Measurements from ENCODE around the gene NCOA5. TPM values are rescaled to one million over a fixed set of nuclear protein-coding genes. Genes with fewer than 3 reads are reported as not detected.
"Not testable (repeated sequence)": the region's sequence is repeated elsewhere in the genome, so short reads cannot be mapped to it uniquely, and the experiment has no call there.

The NCOA5 gene
- total RNA-seq, 1 experiment from 2014 or later: 30.0 TPM

- DNase-seq (ENCODE audit: low read depth): no peak
These were observed 31.6 kb upstream of the NCOA5 start for GRCh38 chr20:46121184-46121930.

- no peak for DNase-seq (ENCODE audit: low read depth)
These were observed 30.4 kb upstream of the NCOA5 start for GRCh38 chr20:46120136-46120535.

- no peak for DNase-seq (ENCODE audit: low read depth)
These were observed 29.8 kb upstream of the NCOA5 start for GRCh38 chr20:46119547-46119946.

GRCh38 chr20:46119028-46119546, 29.3 kb upstream of the NCOA5 start:
- no peak for DNase-seq (ENCODE audit: low read depth)

- no peak for DNase-seq (ENCODE audit: low read depth)
These were observed 28.8 kb upstream of the NCOA5 start for GRCh38 chr20:46118481-46119020.

- DNase-seq (ENCODE audit: low read depth): peak; percentile 52
These were observed 28.1 kb upstream of the NCOA5 start, which contains the start of gene CD40 for GRCh38 chr20:46117704-46118467. CD40 (plus strand) TSS chr20:46118314; CDS start chr20:46118344, 30 bp downstream.

- DNase-seq (ENCODE audit: low read depth): no peak
These were observed 24.7 kb upstream of the NCOA5 start for GRCh38 chr20:46114449-46114848.

- DNase-seq (ENCODE audit: low read depth): no peak
These were observed 23.3 kb upstream of the NCOA5 start for GRCh38 chr20:46113113-46113470.

- DNase-seq (ENCODE audit: low read depth): no peak
These were observed 22.8 kb upstream of the NCOA5 start for GRCh38 chr20:46112430-46113112.

- no peak for DNase-seq (ENCODE audit: low read depth)
These were observed 22.1 kb upstream of the NCOA5 start for GRCh38 chr20:46111836-46112212.

- DNase-seq (ENCODE audit: low read depth): peak; percentile 26
These were observed 21.5 kb upstream of the NCOA5 start for GRCh38 chr20:46111028-46111835.

- no peak for DNase-seq (ENCODE audit: low read depth)
These were observed 19.2 kb upstream of the NCOA5 start for GRCh38 chr20:46108976-46109375.

- DNase-seq (ENCODE audit: low read depth): no peak
These were observed 18.7 kb upstream of the NCOA5 start for GRCh38 chr20:46108435-46108841.

- no peak for DNase-seq (ENCODE audit: low read depth)
These were observed 17.3 kb upstream of the NCOA5 start for GRCh38 chr20:46107061-46107460.

- DNase-seq (ENCODE audit: low read depth): no peak
These were observed 14.5 kb upstream of the NCOA5 start for GRCh38 chr20:46104262-46104661.

GRCh38 chr20:46102940-46103339, 13.2 kb upstream of the NCOA5 start:
- no peak for DNase-seq (ENCODE audit: low read depth)

- DNase-seq (ENCODE audit: low read depth): no peak
These were observed 12.2 kb upstream of the NCOA5 start for GRCh38 chr20:46101957-46102356.

GRCh38 chr20:46100988-46101387, 11.2 kb upstream of the NCOA5 start:
- DNase-seq (ENCODE audit: low read depth): no peak

GRCh38 chr20:46100444-46100843, 10.7 kb upstream of the NCOA5 start:
- DNase-seq (ENCODE audit: low read depth): not testable (repeated sequence)

- DNase-seq (ENCODE audit: low read depth): no peak
These were observed 9.9 kb upstream of the NCOA5 start for GRCh38 chr20:46099491-46100287.
